B cell (primary cell): ENCODE results near the gene HABP2. TPM values are rescaled to one million over a fixed set of nuclear protein-coding genes. Genes with fewer than 3 reads are reported as not detected.

ENCODE experiments used
- ATAC-seq: fragments of 200-7000 bp; cut with Tn5 transposase; one replicate; pipeline ENCODE4 v1.10.0; 2021; ENCODE audit warnings: low read depth, mild to moderate bottlenecking, moderate number of reproducible peaks, moderate library complexity
- CTCF ChIA-PET: fragments of 350-600 bp; sonication (Branson Sonifier 250); formaldehyde crosslinking; loops from one replicate; lab custom pipeline; 2021; ENCODE audit warnings: antibody characterized with exemption, inconsistent platforms; lab: Charles Lee
- POLR2A ChIA-PET: fragments of 350-600 bp; sonication (Branson Sonifier 250); formaldehyde crosslinking; loops from one replicate; lab custom pipeline; 2021; ENCODE audit warnings: antibody characterized with exemption; lab: Charles Lee
- DNase-seq: peaks from one replicate; pipeline ENCODE4 v3.0.0; 2013
- H2AFZ ChIP-seq: 2 replicates; pipeline ENCODE4 v1.6.1; 2012; ENCODE audit warnings: mild to moderate bottlenecking, low read depth, low read length; ENCODE audit not compliant: insufficient read depth, poor library complexity, severe bottlenecking
- H3K27ac ChIP-seq, 2 donors: 1 replicate in 1 of 2; 2 replicates in 1 of 2; pipeline ENCODE4 v1.5.1; 2012 to 2013; ENCODE audit warnings: low read length in 2 of 2, mild to moderate bottlenecking in 2 of 2, moderate library complexity in 1 of 2
- H3K27me3 ChIP-seq, 4 experiments: fragments of 200-600 bp in 1 of 4; sonication (generic) in 1 of 4; replicated peaks in 1 of 4; 1 replicate in 2 of 4; 2 replicates in 2 of 4; pipeline versions ENCODE4 v1.6.1 to v1.7.0; 2013 to 2016; ENCODE audit warnings: low read length in 3 of 4, mild to moderate bottlenecking in 2 of 4, mixed read lengths in 1 of 4, moderate library complexity in 1 of 4; ENCODE audit not compliant: insufficient read depth in 4 of 4, control insufficient read depth in 3 of 4; ENCODE audit errors: control extremely low read depth in 1 of 4
- H3K36me3 ChIP-seq, 2 experiments: replicated peaks in 1 of 2; 1 replicate in 1 of 2; 2 replicates in 1 of 2; pipeline versions ENCODE4 v1.6.1 to v1.7.1; 2013; ENCODE audit warnings: low read length in 1 of 2; ENCODE audit not compliant: insufficient read depth in 2 of 2, control insufficient read depth in 1 of 2; ENCODE audit errors: control extremely low read depth in 1 of 2, extremely low read depth in 1 of 2
- H3K4me1 ChIP-seq, 2 donors: fragments of 200-600 bp in 1 of 2; sonication (generic) in 1 of 2; 1 replicate in 1 of 2; 2 replicates in 1 of 2; pipeline versions ENCODE4 v1.5.1 to v1.6.1; 2013 to 2017; ENCODE audit warnings: low read length in 2 of 2; ENCODE audit not compliant: control insufficient read depth in 2 of 2, insufficient read depth in 2 of 2
- H3K4me2 ChIP-seq: replicated peaks from 2 replicates; pipeline ENCODE3; 2012; ENCODE audit warnings: mild to moderate bottlenecking, low read depth, low read length; ENCODE audit not compliant: poor library complexity, severe bottlenecking
- H3K4me3 ChIP-seq, 5 experiments: fragments of 200-600 bp in 1 of 5; sonication (generic) in 1 of 5; 1 replicate in 3 of 5; 2 replicates in 2 of 5; pipeline versions ENCODE4 v1.5.1 to v1.7.0; 2011 to 2016; ENCODE audit warnings: low read length in 4 of 5, mild to moderate bottlenecking in 4 of 5, low read depth in 2 of 5, control low read depth in 1 of 5, moderate library complexity in 1 of 5; ENCODE audit not compliant: insufficient read depth in 1 of 5; ENCODE audit errors: control extremely low read depth in 1 of 5, extremely low read depth in 1 of 5
- H3K79me2 ChIP-seq: fragments of 200-600 bp; sonication (generic); one replicate; pipeline ENCODE4 v1.6.0; 2016; ENCODE audit warnings: low read length; ENCODE audit not compliant: control insufficient read depth, insufficient read depth
- H3K9ac ChIP-seq: fragments of 200-600 bp; sonication (generic); 2 replicates; pipeline ENCODE4 v1.6.1; 2017; ENCODE audit warnings: mild to moderate bottlenecking, low read length, moderate library complexity
- H3K9me3 ChIP-seq, 3 donors: one replicate each; pipeline versions ENCODE4 v1.6.1 to v1.7.1; 2013; ENCODE audit warnings: low read length in 2 of 3; ENCODE audit not compliant: control insufficient read depth in 2 of 3, insufficient read depth in 1 of 3; ENCODE audit errors: control extremely low read depth in 1 of 3
- H4K20me1 ChIP-seq: 2 replicates; pipeline ENCODE4 v1.6.0; 2012; ENCODE audit warnings: mild to moderate bottlenecking, low read length; ENCODE audit not compliant: insufficient read depth, control insufficient read depth, poor library complexity, severe bottlenecking
- H3K27ac Mint-ChIP-seq: one replicate; pipeline ENCODE4 v1.8.0; 2021; ENCODE audit warnings: mixed read lengths
- H3K27me3 Mint-ChIP-seq: one replicate; pipeline ENCODE4 v1.8.0; 2021; ENCODE audit warnings: mixed read lengths
- H3K4me1 Mint-ChIP-seq: one replicate; pipeline ENCODE4 v1.8.0; 2021; ENCODE audit warnings: mixed read lengths
- H3K4me3 Mint-ChIP-seq: one replicate; pipeline ENCODE4 v1.8.0; 2021; ENCODE audit warnings: mixed read lengths
- H3K9me3 Mint-ChIP-seq: one replicate; pipeline ENCODE4 v1.8.0; 2022; ENCODE audit warnings: mixed read lengths; ENCODE audit not compliant: insufficient read depth
- EZH2 ChIP-seq: IDR thresholded peaks from 2 replicates; pipeline ENCODE4 v1.6.1; 2012; ENCODE audit warnings: borderline replicate concordance, low read depth, mild to moderate bottlenecking, moderate library complexity, low read length; ENCODE audit not compliant: insufficient read depth, poor library complexity, severe bottlenecking
- WGBS: methylation state at CpG from one replicate; pipeline ENCODE4 v1.1.5; 2013; ENCODE audit warnings: missing lambda C conversion rate; ENCODE audit not compliant: insufficient coverage; 5-methylcytosine and 5-hydroxymethylcytosine counted together
- intact Hi-C: fragments of 100-400 bp; cut with micrococcal nuclease; formaldehyde crosslinking; loops from one replicate; pipeline ENCODE4 v1.10.0; 2022
- polyA plus RNA-seq: library from polyadenylated mRNA; depleted of rRNA; stranded (reverse); fragments of >200 nt; gene quantifications from 2 replicates; pipeline ENCODE4 v1.2.3, GENCODE V29; 2012
- total RNA-seq, 2 donors: library from RNA; stranded (reverse); fragments of 120-200 nt in 1 of 2; gene quantifications; 1 replicate in 1 of 2; 2 replicates in 1 of 2; pipeline versions ENCODE4 v1.2.3 to v1.2.4, GENCODE V29; 2013 to 2022
- TF ChIP-seq, protein P1 (sequence below): fragments of 200-600 bp; IDR thresholded peaks from one replicate; pipeline ENCODE4 v1.8.0; 2022; ENCODE audit warnings: antibody characterized with exemption, mild to moderate bottlenecking

Gene HABP2
- total and polyA plus RNA-seq, 2 donors (not counting 1 experiment from before 2014, with no cell fraction given): not detected

GRCh38 chr10:113534423-113534822 is 18.4 kb upstream of the HABP2 start:
- Mint-ChIP-seq H3K27ac (no peak overlapping the region), H3K27me3 (peaks cover 7% of the 10 kb centered on the region), H3K4me3 (no peak overlapping the region), H3K4me1 (no peaks in the 10 kb centered on the region), H3K9me3 (no peaks in the 10 kb centered on the region)
- Histone ChIP-seq H4K20me1 (no peaks in the 10 kb centered on the region), H3K79me2 (no peaks in the 10 kb centered on the region), H3K4me1 (no peaks in the 10 kb centered on the region), H3K4me2 (no peak overlapping the region), H3K36me3 (no peaks in the 10 kb centered on the region), H3K27ac (no peak overlapping the region), H2AFZ (no peak overlapping the region), H3K9ac (no peak overlapping the region), H3K9me3 (no peaks in the 10 kb centered on the region), H3K27me3 (no peaks in the 10 kb centered on the region), H3K4me3 (no peak overlapping the region)
- POLR2A ChIA-PET: no interaction called here
- intact Hi-C loops: no loop called here
- no peak for TF ChIP-seq EZH2
- TF ChIP-seq, protein P1, sequence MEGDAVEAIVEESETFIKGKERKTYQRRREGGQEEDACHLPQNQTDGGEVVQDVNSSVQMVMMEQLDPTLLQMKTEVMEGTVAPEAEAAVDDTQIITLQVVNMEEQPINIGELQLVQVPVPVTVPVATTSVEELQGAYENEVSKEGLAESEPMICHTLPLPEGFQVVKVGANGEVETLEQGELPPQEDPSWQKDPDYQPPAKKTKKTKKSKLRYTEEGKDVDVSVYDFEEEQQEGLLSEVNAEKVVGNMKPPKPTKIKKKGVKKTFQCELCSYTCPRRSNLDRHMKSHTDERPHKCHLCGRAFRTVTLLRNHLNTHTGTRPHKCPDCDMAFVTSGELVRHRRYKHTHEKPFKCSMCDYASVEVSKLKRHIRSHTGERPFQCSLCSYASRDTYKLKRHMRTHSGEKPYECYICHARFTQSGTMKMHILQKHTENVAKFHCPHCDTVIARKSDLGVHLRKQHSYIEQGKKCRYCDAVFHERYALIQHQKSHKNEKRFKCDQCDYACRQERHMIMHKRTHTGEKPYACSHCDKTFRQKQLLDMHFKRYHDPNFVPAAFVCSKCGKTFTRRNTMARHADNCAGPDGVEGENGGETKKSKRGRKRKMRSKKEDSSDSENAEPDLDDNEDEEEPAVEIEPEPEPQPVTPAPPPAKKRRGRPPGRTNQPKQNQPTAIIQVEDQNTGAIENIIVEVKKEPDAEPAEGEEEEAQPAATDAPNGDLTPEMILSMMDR: no peak
- CTCF ChIA-PET: no interaction called here
- DNase-seq: no peak
- no peak for ATAC-seq
- 75% methylated on average over 4 of the region's 4 CpGs for WGBS

GRCh38 chr10:113537672-113538071 is 15.2 kb upstream of the HABP2 start:
- Histone ChIP-seq H3K9ac (no peak overlapping the region), H3K79me2 (no peaks in the 10 kb centered on the region), H3K27ac (no peak overlapping the region), H3K9me3 (no peaks in the 10 kb centered on the region), H3K27me3 (peaks cover 0 to 2% (median 0%) of the 10 kb centered on the region in 4 experiments), H2AFZ (no peak overlapping the region), H3K4me1 (no peaks in the 10 kb centered on the region), H3K36me3 (no peaks in the 10 kb centered on the region), H3K4me2 (no peak overlapping the region), H4K20me1 (no peaks in the 10 kb centered on the region), H3K4me3 (no peak overlapping the region)
- ChIA-PET CTCF (no interaction called here), POLR2A (no interaction called here)
- H3K27me3 Mint-ChIP-seq: peaks cover 8% of the 10 kb centered on the region
- no peaks in the 10 kb centered on the region for H3K9me3 Mint-ChIP-seq
- H3K27ac Mint-ChIP-seq: no peak overlapping the region
- no peaks in the 10 kb centered on the region for H3K4me1 Mint-ChIP-seq
- no peak overlapping the region for H3K4me3 Mint-ChIP-seq
- intact Hi-C loops: no loop called here
- DNase-seq (no peak), ATAC-seq (no peak)
- TF ChIP-seq, protein P1: no peak
- TF ChIP-seq EZH2: no peak
- no CpG with 5 or more reads among the region's 3 CpGs for WGBS
